ENCODE data around the gene CNTD1.

CNTD1 gene

GRCh38 chr17:42780851-42781638 lies 17.6 kb upstream of the CNTD1 start:
- Histone ChIP-seq H3K4me3 (ENCODE audit: low read depth, low read length) (peak overlapping the region; percentile 45), H3K36me3 (ENCODE audit: control insufficient read depth in 2 of 2, insufficient read depth in 1 of 2, low read length in 2 of 2) (peaks cover 23 to 49% of the 10 kb centered on the region in 2 experiments; a peak in 2 of 3 replicates), H3K4me1 (ENCODE audit: control insufficient read depth, insufficient read depth, low read length) (peaks cover 5% of the 10 kb centered on the region; the same call in 1 of the 2 replicates), H3K9me3 (ENCODE audit: control insufficient read depth, insufficient read depth, low read depth, low read length) (no peaks in the 10 kb centered on the region), H3K27ac (ENCODE audit: extremely low read depth, low read depth, low read length) (peak overlapping the region; percentile 11; the same call in 1 of the 2 replicates)
- no peak for TF ChIP-seq ZNF16 (tag by site-specific recombination; IDR thresholded peaks at IDR 0.05; ENCODE audit: low read depth)
- TF ChIP-seq YY1 (tag by site-specific recombination; IDR thresholded peaks at IDR 0.05) = no peak
- TF ChIP-seq PRDM6 (tag by site-specific recombination; IDR thresholded peaks at IDR 0.05) = no peak
- TF ChIP-seq MYNN (tag by site-specific recombination; IDR thresholded peaks at IDR 0.05; ENCODE audit: borderline replicate concordance) = no peak
- TF ChIP-seq IKZF3 (tag by site-specific recombination; IDR thresholded peaks at IDR 0.05) = no peak
- TF ChIP-seq ZNF157 (tag by site-specific recombination; IDR thresholded peaks at IDR 0.05) = no peak
- no peak for TF ChIP-seq ZNF549 (tag by site-specific recombination; IDR thresholded peaks at IDR 0.05)
- TF ChIP-seq ZNF747 (tag by site-specific recombination; IDR thresholded peaks at IDR 0.05) = no peak
- TF ChIP-seq ZNF544 (tag by site-specific recombination; IDR thresholded peaks at IDR 0.05) = no peak
- TF ChIP-seq ZBTB21 (tag by site-specific recombination; IDR thresholded peaks at IDR 0.05) = no peak
- CTCF ChIA-PET = interaction anchor here (0.5 to 3.6 kb wide), 7 partner anchors 8 to 503 kb away, joined by 3 to 16 read pairs (median 5); partner anchors contain the start of genes PSMC3IP and VPS25
- POLR2A ChIA-PET = interaction anchor here (0.9 to 2.6 kb wide), 9 partner anchors 8 to 214 kb away, joined by 3 to 13 read pairs (median 4); partner anchors contain the start of genes BECN1, CNTD1, COA3 and RETREG3

GRCh38 chr17:42781639-42782165 lies 17.0 kb upstream of the CNTD1 start:
- ChIA-PET POLR2A (interaction anchor here (0.6 to 2.6 kb wide), 6 partner anchors 9 to 212 kb away, joined by 3 to 13 read pairs (median 4); partner anchors contain the start of genes CNTD1, COA3 and VPS25), CTCF (interaction anchor here (1.4 to 3.6 kb wide), 2 partner anchors 18 to 204 kb away, joined by 5 to 16 read pairs; partner anchors contain the start of gene PSMC3IP)
- H3K36me3 ChIP-seq (ENCODE audit: control insufficient read depth in 2 of 2, insufficient read depth in 1 of 2, low read length in 2 of 2) = peaks cover 16 to 43% of the 10 kb centered on the region in 2 experiments; a peak in 2 of 3 replicates
- no peak overlapping the region for H3K4me3 ChIP-seq (ENCODE audit: low read depth, low read length)
- peaks cover 5% of the 10 kb centered on the region; the same call in 1 of the 2 replicates for H3K4me1 ChIP-seq (ENCODE audit: control insufficient read depth, insufficient read depth, low read length)
- TF ChIP-seq ZFP37 (tag by site-specific recombination; IDR thresholded peaks at IDR 0.05) (no peak), ZNF157 (tag by site-specific recombination; IDR thresholded peaks at IDR 0.05) (no peak), ZNF239 (tag by site-specific recombination; IDR thresholded peaks at IDR 0.05) (no peak), ZNF670 (tag by site-specific recombination; IDR thresholded peaks at IDR 0.05; ENCODE audit: low read depth) (no peak), ZNF776 (tag by site-specific recombination; IDR thresholded peaks at IDR 0.05; ENCODE audit: borderline replicate concordance) (no peak), ZBTB7A (tag by site-specific recombination; IDR thresholded peaks at IDR 0.05; ENCODE audit: low read depth) (no peak), ZNF707 (tag by site-specific recombination; IDR thresholded peaks at IDR 0.05) (no peak), ZNF202 (tag by site-specific recombination; IDR thresholded peaks at IDR 0.05; ENCODE audit: borderline replicate concordance) (no peak), ZNF302 (tag by site-specific recombination; IDR thresholded peaks at IDR 0.05; ENCODE audit: low read depth) (no peak), ZNF473 (tag by site-specific recombination; IDR thresholded peaks at IDR 0.05) (no peak), MYNN (tag by site-specific recombination; IDR thresholded peaks at IDR 0.05; ENCODE audit: borderline replicate concordance) (no peak), ZBTB48 (tag by site-specific recombination; IDR thresholded peaks at IDR 0.05) (no peak), ZFP41 (tag by site-specific recombination; IDR thresholded peaks at IDR 0.05; ENCODE audit: borderline replicate concordance) (no peak)
- TF ChIP-seq, protein P1, sequence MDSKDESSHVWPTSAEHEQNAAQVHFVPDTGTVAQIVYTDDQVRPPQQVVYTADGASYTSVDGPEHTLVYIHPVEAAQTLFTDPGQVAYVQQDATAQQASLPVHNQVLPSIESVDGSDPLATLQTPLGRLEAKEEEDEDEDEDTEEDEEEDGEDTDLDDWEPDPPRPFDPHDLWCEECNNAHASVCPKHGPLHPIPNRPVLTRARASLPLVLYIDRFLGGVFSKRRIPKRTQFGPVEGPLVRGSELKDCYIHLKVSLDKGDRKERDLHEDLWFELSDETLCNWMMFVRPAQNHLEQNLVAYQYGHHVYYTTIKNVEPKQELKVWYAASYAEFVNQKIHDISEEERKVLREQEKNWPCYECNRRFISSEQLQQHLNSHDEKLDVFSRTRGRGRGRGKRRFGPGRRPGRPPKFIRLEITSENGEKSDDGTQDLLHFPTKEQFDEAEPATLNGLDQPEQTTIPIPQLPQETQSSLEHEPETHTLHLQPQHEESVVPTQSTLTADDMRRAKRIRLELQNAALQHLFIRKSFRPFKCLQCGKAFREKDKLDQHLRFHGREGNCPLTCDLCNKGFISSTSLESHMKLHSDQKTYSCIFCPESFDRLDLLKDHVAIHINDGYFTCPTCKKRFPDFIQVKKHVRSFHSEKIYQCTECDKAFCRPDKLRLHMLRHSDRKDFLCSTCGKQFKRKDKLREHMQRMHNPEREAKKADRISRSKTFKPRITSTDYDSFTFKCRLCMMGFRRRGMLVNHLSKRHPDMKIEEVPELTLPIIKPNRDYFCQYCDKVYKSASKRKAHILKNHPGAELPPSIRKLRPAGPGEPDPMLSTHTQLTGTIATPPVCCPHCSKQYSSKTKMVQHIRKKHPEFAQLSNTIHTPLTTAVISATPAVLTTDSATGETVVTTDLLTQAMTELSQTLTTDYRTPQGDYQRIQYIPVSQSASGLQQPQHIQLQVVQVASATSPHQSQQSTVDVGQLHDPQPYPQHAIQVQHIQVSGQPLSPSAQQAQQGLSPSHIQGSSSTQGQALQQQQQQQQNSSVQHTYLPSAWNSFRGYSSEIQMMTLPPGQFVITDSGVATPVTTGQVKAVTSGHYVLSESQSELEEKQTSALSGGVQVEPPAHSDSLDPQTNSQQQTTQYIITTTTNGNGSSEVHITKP (tag by site-specific recombination; IDR thresholded peaks at IDR 0.05) = no peak
- no peaks in the 10 kb centered on the region for H3K9me3 ChIP-seq (ENCODE audit: control insufficient read depth, insufficient read depth, low read depth, low read length)
- no peak overlapping the region for H3K27ac ChIP-seq (ENCODE audit: extremely low read depth, low read depth, low read length)
